GM21447 (cell line): ENCODE results near the gene SLC6A18.

Experiments
- ATAC-seq: cut with Tn5 transposase; IDR thresholded peaks from one replicate; pipeline ENCODE4 v1.9.1; 2021; ENCODE audit not compliant: unreplicated experiment

The SLC6A18 gene

GRCh38 chr5:1202026-1202797 is 23.0 kb upstream of the SLC6A18 start:
- ATAC-seq, result no peak

- ATAC-seq, result no peak
These were observed 22.4 kb upstream of the SLC6A18 start for GRCh38 chr5:1202798-1203185.

- no peak for ATAC-seq
These were observed 21.7 kb upstream of the SLC6A18 start for GRCh38 chr5:1203311-1203967.

- no peak for ATAC-seq
These were observed 21.1 kb upstream of the SLC6A18 start for GRCh38 chr5:1203968-1204692.

- no peak for ATAC-seq
These were observed 20.4 kb upstream of the SLC6A18 start for GRCh38 chr5:1204693-1205242.

GRCh38 chr5:1205255-1206180 is 19.7 kb upstream of the SLC6A18 start:
- ATAC-seq, result no peak

GRCh38 chr5:1206521-1207412 is 18.4 kb upstream of the SLC6A18 start:
- ATAC-seq, result no peak

GRCh38 chr5:1207555-1207954 is 17.6 kb upstream of the SLC6A18 start:
- no peak for ATAC-seq

GRCh38 chr5:1208221-1208742 is 16.9 kb upstream of the SLC6A18 start:
- ATAC-seq, result no peak

- ATAC-seq, result no peak
These were observed 16.3 kb upstream of the SLC6A18 start for GRCh38 chr5:1208743-1209488.

- ATAC-seq, result no peak
These were observed 15.7 kb upstream of the SLC6A18 start for GRCh38 chr5:1209489-1209852.

GRCh38 chr5:1209896-1210776 is 15.0 kb upstream of the SLC6A18 start:
- no peak for ATAC-seq

GRCh38 chr5:1210832-1211251 is 14.3 kb upstream of the SLC6A18 start:
- no peak for ATAC-seq

GRCh38 chr5:1211701-1212100 is 13.5 kb upstream of the SLC6A18 start:
- no peak for ATAC-seq

GRCh38 chr5:1212271-1212670 is 12.9 kb upstream of the SLC6A18 start:
- ATAC-seq, result no peak

- no peak for ATAC-seq
These were observed 12.3 kb upstream of the SLC6A18 start for GRCh38 chr5:1212881-1213280.

GRCh38 chr5:1213508-1214162 is 11.5 kb upstream of the SLC6A18 start:
- no peak for ATAC-seq
